ENCODE measurements around the gene ZNF618. TPM values are rescaled to one million over a fixed set of nuclear protein-coding genes. Genes with fewer than 3 reads are reported as not detected.

The ZNF618 gene
- total and polyA plus RNA-seq, 2 experiments from 2014 or later, result 12.1 to 22.1 TPM

DNA sequence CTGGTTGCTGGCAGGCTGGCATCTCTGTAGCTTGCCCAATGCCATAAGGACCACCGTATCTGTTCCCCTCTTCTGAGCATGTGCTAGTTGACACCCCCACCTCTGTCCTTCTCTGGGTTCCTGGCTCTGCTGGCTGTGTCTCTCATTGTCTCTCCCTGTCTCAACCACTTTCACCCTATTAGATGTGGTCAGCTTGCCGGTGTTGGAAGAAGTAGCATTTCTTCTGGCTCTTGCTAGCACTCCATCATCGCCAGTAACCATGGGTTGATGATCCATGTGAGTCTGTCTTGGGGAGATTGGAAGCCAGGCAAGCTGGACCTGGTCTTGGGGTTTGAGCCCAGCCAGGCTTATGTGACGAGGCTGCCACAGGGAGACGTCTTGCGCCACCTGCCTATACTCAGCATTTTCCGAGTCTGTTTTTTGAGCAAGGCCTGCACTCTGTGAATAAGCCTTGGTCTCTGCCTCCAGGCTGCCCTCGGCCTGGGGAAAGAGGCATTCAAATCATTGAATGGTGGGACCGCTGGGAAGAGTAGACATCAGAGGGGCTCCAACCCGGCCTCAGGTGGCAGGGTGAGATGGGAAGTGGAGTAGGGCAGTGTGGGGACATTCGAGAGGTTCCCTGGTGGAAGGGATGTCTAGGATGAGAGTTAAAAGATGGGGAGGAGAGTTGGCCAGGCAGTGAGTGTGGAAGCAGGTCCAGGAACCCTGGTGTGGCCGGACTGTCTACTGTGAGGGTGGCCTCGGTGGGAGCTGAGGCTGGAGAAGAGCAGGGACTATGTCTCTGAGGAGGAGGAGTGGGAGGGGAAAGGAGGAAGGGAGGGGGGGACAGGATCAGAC is 74.3 kb downstream of the ZNF618 start:
- no peak overlapping the region for H3K27ac Mint-ChIP-seq
- Histone ChIP-seq H3K27me3 (ENCODE audit: insufficient read depth) (no peaks in the 10 kb centered on the region), H3K4me1 (ENCODE audit: insufficient read depth) (peaks cover 6% of the 10 kb centered on the region), H3F3A (replicated peaks; ENCODE audit: low read depth) (no peaks in the 10 kb centered on the region), H3K4me2 (no peak overlapping the region), H3K9me2 (ENCODE audit: insufficient read depth) (no peaks in the 10 kb centered on the region), H3K79me2 (replicated peaks; ENCODE audit: insufficient read depth) (peaks cover 21% of the 10 kb centered on the region), H3K36me3 (ENCODE audit: insufficient read depth) (no peaks in the 10 kb centered on the region), H2AFZ (no peak overlapping the region), H3K4me3 (no peak overlapping the region), H4K20me1 (replicated peaks; ENCODE audit: insufficient read depth) (peaks cover 6% of the 10 kb centered on the region), H3K27ac (ENCODE audit: low read depth) (no peak overlapping the region)
- TF ChIP-seq ZNF114 (CRISPR knock-in tag; IDR thresholded peaks at IDR 0.05), result no peak
- TF ChIP-seq STAT1 (IDR thresholded peaks at IDR 0.05; ENCODE audit: unreplicated experiment), result no peak
- TF ChIP-seq, protein P1, sequence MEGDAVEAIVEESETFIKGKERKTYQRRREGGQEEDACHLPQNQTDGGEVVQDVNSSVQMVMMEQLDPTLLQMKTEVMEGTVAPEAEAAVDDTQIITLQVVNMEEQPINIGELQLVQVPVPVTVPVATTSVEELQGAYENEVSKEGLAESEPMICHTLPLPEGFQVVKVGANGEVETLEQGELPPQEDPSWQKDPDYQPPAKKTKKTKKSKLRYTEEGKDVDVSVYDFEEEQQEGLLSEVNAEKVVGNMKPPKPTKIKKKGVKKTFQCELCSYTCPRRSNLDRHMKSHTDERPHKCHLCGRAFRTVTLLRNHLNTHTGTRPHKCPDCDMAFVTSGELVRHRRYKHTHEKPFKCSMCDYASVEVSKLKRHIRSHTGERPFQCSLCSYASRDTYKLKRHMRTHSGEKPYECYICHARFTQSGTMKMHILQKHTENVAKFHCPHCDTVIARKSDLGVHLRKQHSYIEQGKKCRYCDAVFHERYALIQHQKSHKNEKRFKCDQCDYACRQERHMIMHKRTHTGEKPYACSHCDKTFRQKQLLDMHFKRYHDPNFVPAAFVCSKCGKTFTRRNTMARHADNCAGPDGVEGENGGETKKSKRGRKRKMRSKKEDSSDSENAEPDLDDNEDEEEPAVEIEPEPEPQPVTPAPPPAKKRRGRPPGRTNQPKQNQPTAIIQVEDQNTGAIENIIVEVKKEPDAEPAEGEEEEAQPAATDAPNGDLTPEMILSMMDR (conservative IDR thresholded peaks at IDR 0.05; ENCODE audit: low read depth in 2 of 2), result peak in 1 of 2 experiments; percentile 11; a peak in 1 of 4 replicates
- peaks cover 3% of the 10 kb centered on the region for H3K27me3 Mint-ChIP-seq (ENCODE audit: insufficient read depth, low read depth, poor library complexity)
- no peaks in the 10 kb centered on the region; the same call in 2 of the 3 replicates for H3K36me3 Mint-ChIP-seq (ENCODE audit: low read depth)
- H3K9me3 Mint-ChIP-seq, result 0 out of 3 replicates have a peak, but pooled peaks cover 2% of the 10 kb centered on the region
- no peak; the same call in 2 of the 3 replicates for ATAC-seq
- peaks cover 12% of the 10 kb centered on the region for H3K4me1 Mint-ChIP-seq
- no peak for DNase-seq (ENCODE audit: low spot score)
- no peak overlapping the region for H3K4me3 Mint-ChIP-seq

DNA sequence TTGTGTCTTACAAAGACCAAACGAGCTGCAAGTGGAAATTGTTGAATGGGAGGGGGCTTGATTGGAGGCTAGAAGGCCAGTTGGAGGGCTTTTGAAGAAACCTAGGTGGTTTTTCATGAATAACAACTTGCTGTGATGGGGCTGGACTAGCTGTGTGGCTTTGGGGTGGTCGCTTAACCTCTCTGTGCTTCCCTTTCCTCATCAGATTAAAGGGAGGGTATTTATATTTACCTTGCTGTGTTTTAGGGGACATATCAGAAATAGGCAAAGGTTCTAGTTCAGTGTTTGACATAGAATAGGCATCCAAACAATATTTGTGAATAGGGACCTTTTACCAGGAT is 74.9 kb downstream of the ZNF618 start:
- peaks cover 25% of the 10 kb centered on the region for H3K79me2 ChIP-seq (replicated peaks; ENCODE audit: insufficient read depth)
- Mint-ChIP-seq H3K27me3 (ENCODE audit: insufficient read depth, low read depth, poor library complexity) (peaks cover 3% of the 10 kb centered on the region), H3K9me3 (0 out of 3 replicates have a peak, but pooled peaks cover 2% of the 10 kb centered on the region), H3K4me3 (no peak overlapping the region), H3K27ac (no peak overlapping the region), H3K36me3 (ENCODE audit: low read depth) (no peaks in the 10 kb centered on the region; the same call in 2 of the 3 replicates), H3K4me1 (peaks cover 11% of the 10 kb centered on the region)
- H3K36me3 ChIP-seq (ENCODE audit: insufficient read depth), result no peaks in the 10 kb centered on the region
- H3F3A ChIP-seq (replicated peaks; ENCODE audit: low read depth), result no peaks in the 10 kb centered on the region
- no peak overlapping the region for H3K4me2 ChIP-seq
- H2AFZ ChIP-seq, result no peak overlapping the region
- H3K27ac ChIP-seq (ENCODE audit: low read depth), result no peak overlapping the region
- no peaks in the 10 kb centered on the region for H3K9me2 ChIP-seq (ENCODE audit: insufficient read depth)
- H3K27me3 ChIP-seq (ENCODE audit: insufficient read depth), result no peaks in the 10 kb centered on the region
- ATAC-seq (no peak), DNase-seq (ENCODE audit: low spot score) (no peak)
- peaks cover 5% of the 10 kb centered on the region for H3K4me1 ChIP-seq (ENCODE audit: insufficient read depth)
- H4K20me1 ChIP-seq (replicated peaks; ENCODE audit: insufficient read depth), result peaks cover 6% of the 10 kb centered on the region
- H3K4me3 ChIP-seq, result no peak overlapping the region
- TF ChIP-seq ZNF114 (CRISPR knock-in tag; IDR thresholded peaks at IDR 0.05), result no peak
- TF ChIP-seq EZH2 (IDR thresholded peaks at IDR 0.05; ENCODE audit: low read depth, unreplicated experiment), result no peak
- TF ChIP-seq, protein P1 (conservative IDR thresholded peaks at IDR 0.05; ENCODE audit: low read depth in 2 of 2), result no peak
- TF ChIP-seq, protein P2, sequence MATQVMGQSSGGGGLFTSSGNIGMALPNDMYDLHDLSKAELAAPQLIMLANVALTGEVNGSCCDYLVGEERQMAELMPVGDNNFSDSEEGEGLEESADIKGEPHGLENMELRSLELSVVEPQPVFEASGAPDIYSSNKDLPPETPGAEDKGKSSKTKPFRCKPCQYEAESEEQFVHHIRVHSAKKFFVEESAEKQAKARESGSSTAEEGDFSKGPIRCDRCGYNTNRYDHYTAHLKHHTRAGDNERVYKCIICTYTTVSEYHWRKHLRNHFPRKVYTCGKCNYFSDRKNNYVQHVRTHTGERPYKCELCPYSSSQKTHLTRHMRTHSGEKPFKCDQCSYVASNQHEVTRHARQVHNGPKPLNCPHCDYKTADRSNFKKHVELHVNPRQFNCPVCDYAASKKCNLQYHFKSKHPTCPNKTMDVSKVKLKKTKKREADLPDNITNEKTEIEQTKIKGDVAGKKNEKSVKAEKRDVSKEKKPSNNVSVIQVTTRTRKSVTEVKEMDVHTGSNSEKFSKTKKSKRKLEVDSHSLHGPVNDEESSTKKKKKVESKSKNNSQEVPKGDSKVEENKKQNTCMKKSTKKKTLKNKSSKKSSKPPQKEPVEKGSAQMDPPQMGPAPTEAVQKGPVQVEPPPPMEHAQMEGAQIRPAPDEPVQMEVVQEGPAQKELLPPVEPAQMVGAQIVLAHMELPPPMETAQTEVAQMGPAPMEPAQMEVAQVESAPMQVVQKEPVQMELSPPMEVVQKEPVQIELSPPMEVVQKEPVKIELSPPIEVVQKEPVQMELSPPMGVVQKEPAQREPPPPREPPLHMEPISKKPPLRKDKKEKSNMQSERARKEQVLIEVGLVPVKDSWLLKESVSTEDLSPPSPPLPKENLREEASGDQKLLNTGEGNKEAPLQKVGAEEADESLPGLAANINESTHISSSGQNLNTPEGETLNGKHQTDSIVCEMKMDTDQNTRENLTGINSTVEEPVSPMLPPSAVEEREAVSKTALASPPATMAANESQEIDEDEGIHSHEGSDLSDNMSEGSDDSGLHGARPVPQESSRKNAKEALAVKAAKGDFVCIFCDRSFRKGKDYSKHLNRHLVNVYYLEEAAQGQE (IDR thresholded peaks at IDR 0.05; ENCODE audit: unreplicated experiment), result no peak
- TF ChIP-seq JUNB (IDR thresholded peaks at IDR 0.05; ENCODE audit: unreplicated experiment), result no peak
- no peak for TF ChIP-seq CREB1 (CRISPR knock-in tag; IDR thresholded peaks at IDR 0.05; ENCODE audit: low read depth)
- no peak for TF ChIP-seq POLR2AphosphoS5 (IDR thresholded peaks at IDR 0.05; ENCODE audit: low read depth)
